Activated CD8-positive, alpha-beta T cell treated with anti-CD3 and anti-CD28 coated beads, Interleukin-2, amount 10 ng/mL, durations not matched to agents 7 days and 5 days (primary cell): ENCODE results near the gene PLPPR3. TPM values are rescaled to one million over a fixed set of nuclear protein-coding genes. Genes with fewer than 3 reads are reported as not detected.
"Not testable (repeated sequence)": the region's sequence is repeated elsewhere in the genome, so short reads cannot be mapped to it uniquely, and the experiment has no call there.

Experiments
- ATAC-seq: fragments of 150-1000 bp; cut with Tn5 transposase; one replicate; pipeline ENCODE4 v1.10.0; 2021; ENCODE audit warnings: moderate library complexity
- CTCF ChIA-PET: fragments of 350-600 bp; sonication (Branson Sonifier 250); formaldehyde crosslinking; loops from one replicate; lab custom pipeline; 2021; ENCODE audit warnings: antibody characterized with exemption; lab: Charles Lee
- POLR2A ChIA-PET: fragments of 350-600 bp; sonication (Branson Sonifier 250); formaldehyde crosslinking; loops from one replicate; lab custom pipeline; 2021; ENCODE audit warnings: antibody characterized with exemption; lab: Charles Lee
- DNase-seq: peaks from one replicate; pipeline ENCODE4 v3.0.0-alpha.2; 2020
- H3K27ac Mint-ChIP-seq: one replicate; pipeline ENCODE4 v1.8.0; 2021; ENCODE audit warnings: mild to moderate bottlenecking, mixed read lengths
- H3K27me3 Mint-ChIP-seq: one replicate; pipeline ENCODE4 v1.8.0; 2021; ENCODE audit warnings: low read depth, mixed read lengths
- H3K36me3 Mint-ChIP-seq: one replicate; pipeline ENCODE4 v1.8.0; 2021; ENCODE audit warnings: low read depth, mixed read lengths
- H3K4me1 Mint-ChIP-seq: one replicate; pipeline ENCODE4 v1.8.0; 2021; ENCODE audit warnings: low read depth, mixed read lengths
- H3K4me3 Mint-ChIP-seq: one replicate; pipeline ENCODE4 v1.8.0; 2021; ENCODE audit warnings: mild to moderate bottlenecking, mixed read lengths
- H3K9me3 Mint-ChIP-seq: one replicate; pipeline ENCODE4 v1.8.0; 2022; ENCODE audit warnings: mixed read lengths; ENCODE audit not compliant: insufficient read depth
- total RNA-seq, 2 experiments: library from RNA; stranded (reverse); gene quantifications; one replicate each; pipeline ENCODE4 v1.2.3, GENCODE V29; 2021

Gene PLPPR3
- total RNA-seq, 2 experiments from 2014 or later: not detected

DNA sequence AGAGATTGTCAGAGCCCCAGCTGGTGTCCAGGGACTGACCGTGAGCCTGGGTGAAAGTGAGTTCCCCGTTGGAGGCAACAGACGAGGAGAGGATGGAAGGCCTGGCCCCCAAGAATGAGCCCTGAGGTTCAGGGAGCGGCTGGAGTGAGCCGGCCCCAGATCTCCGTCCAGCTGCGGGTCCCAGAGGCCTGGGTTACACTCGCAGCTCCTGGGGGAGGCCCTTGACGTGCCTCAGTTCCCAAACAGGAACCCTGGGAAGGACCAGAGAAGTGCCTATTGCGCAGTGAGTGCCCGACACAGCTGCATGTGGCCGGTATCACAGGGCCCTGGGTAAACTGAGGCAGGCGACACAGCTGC is 29.2 kb upstream of the PLPPR3 start:
- Mint-ChIP-seq H3K9me3 (no peaks in the 10 kb centered on the region), H3K4me1 (no peaks in the 10 kb centered on the region), H3K4me3 (no peak overlapping the region), H3K27me3 (peaks cover 2% of the 10 kb centered on the region), H3K36me3 (no peaks in the 10 kb centered on the region), H3K27ac (no peak overlapping the region)
- no peak for ATAC-seq
- CTCF ChIA-PET: interaction anchor here (1.1 kb wide), 1 partner anchor 12 kb away, joined by 4 read pairs; no protein-coding TSS in a partner anchor
- DNase-seq: no peak
- POLR2A ChIA-PET: no interaction called here

GRCh38 chr19:850221-850978 is 28.6 kb upstream of the PLPPR3 start:
- CTCF ChIA-PET: interaction anchor here (0.9 to 1.1 kb wide), 2 partner anchors 13 to 920 kb away, joined by 3 to 4 read pairs; no protein-coding TSS in a partner anchor
- Mint-ChIP-seq H3K36me3 (no peaks in the 10 kb centered on the region), H3K4me1 (no peaks in the 10 kb centered on the region), H3K27me3 (peaks cover 5% of the 10 kb centered on the region), H3K9me3 (no peaks in the 10 kb centered on the region), H3K27ac (no peak overlapping the region), H3K4me3 (no peak overlapping the region)
- POLR2A ChIA-PET: no interaction called here
- DNase-seq (no peak), ATAC-seq (peak; percentile 21)

- H3K4me1 Mint-ChIP-seq, H3K27ac Mint-ChIP-seq, H3K9me3 Mint-ChIP-seq, H3K36me3 Mint-ChIP-seq, DNase-seq, H3K4me3 Mint-ChIP-seq, CTCF ChIA-PET, ATAC-seq: not testable (repeated sequence)
- H3K27me3 Mint-ChIP-seq: peaks cover 12% of the 10 kb centered on the region
- POLR2A ChIA-PET: interaction anchor here (1.0 kb wide), 1 partner anchor 10 kb away, joined by 3 read pairs; no protein-coding TSS in a partner anchor
These were observed 27.4 kb upstream of the PLPPR3 start for GRCh38 chr19:849195-849594.

GRCh38 chr19:848386-848921 is 26.7 kb upstream of the PLPPR3 start:
- CTCF ChIA-PET: no interaction called here
- POLR2A ChIA-PET: no interaction called here

DNA sequence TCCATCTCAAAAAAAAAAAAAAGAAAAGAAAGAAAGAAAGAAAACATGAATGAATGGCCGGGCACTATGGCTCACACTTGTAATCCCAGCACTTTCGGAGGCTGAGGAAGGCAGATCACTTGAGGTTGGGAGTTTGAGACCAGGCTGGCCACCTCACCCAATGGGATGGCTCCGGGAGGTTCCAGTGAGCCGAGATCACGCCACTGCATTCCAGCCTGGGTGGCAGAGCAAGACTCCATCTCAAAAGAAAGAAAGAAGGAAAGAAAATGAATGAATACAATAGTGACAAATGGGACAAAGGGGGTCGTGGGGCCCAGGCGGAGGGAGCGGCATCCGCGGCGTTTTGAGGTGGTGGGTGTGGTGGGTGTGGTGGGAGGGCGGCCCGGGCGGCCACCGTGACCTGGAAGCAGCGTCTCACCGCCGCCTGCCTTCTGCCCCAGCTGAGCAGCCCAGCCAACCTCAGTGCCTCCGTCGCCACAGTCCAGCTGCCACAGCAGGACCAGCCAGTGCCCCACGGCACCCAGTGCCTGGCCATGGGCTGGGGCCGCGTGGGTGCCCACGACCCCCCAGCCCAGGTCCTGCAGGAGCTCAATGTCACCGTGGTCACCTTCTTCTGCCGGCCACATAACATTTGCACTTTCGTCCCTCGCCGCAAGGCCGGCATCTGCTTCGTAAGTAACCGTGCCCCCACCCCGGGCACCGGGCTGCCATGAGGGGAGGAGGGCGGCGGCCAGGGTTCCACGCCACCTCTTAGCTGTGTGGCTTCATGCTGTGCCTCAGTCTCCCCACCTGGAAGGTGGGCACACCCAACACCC is 24.2 kb upstream of the PLPPR3 start:
- peaks cover 4% of the 10 kb centered on the region for H3K4me1 Mint-ChIP-seq
- no peak for DNase-seq
- peaks cover 18% of the 10 kb centered on the region for H3K27me3 Mint-ChIP-seq
- ChIA-PET CTCF (interaction anchor here (1.0 kb wide), 1 partner anchor 77 kb away, joined by 3 read pairs; no protein-coding TSS in a partner anchor), POLR2A (no interaction called here)
- H3K27ac Mint-ChIP-seq: no peak overlapping the region
- H3K9me3 Mint-ChIP-seq: no peaks in the 10 kb centered on the region
- no peaks in the 10 kb centered on the region for H3K36me3 Mint-ChIP-seq
- H3K4me3 Mint-ChIP-seq: no peak overlapping the region
- no peak for ATAC-seq

More at GRCh38 chr19:848386-848921, 26.7 kb upstream of the PLPPR3 start:
- H3K27me3 Mint-ChIP-seq: peaks cover 14% of the 10 kb centered on the region
- ATAC-seq: no peak
- H3K4me3 Mint-ChIP-seq: no peak overlapping the region
- DNase-seq: no peak
- peaks cover 4% of the 10 kb centered on the region for H3K4me1 Mint-ChIP-seq
- no peaks in the 10 kb centered on the region for H3K9me3 Mint-ChIP-seq
- no peak overlapping the region for H3K27ac Mint-ChIP-seq
- H3K36me3 Mint-ChIP-seq: no peaks in the 10 kb centered on the region

DNA sequence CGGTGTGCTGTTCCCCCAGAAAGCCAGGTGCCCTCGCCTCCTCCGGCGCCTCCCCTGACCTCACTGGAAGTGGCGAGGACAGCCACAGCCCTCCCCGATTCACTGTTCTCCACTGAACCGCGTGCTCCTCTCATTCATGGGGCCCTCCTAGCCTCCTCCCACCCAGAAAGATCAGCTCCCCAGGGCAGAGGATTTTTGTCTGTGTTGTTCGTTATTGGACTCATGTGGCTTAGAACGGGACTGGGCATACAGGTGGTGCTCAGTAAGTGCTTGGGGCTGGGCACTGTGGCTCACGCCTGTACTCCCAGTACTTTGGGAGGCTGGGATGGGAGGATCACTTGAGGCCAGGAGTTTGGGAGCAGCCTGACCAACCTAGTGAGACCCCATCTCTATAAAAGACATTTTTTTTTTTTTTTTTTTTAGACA is 22.8 kb upstream of the PLPPR3 start:
- DNase-seq: peak; percentile 41
- CTCF ChIA-PET: no interaction called here
- ATAC-seq: peak; percentile 28
- no peak overlapping the region for H3K4me3 Mint-ChIP-seq
- POLR2A ChIA-PET: no interaction called here
- H3K9me3 Mint-ChIP-seq: no peaks in the 10 kb centered on the region
- H3K36me3 Mint-ChIP-seq: no peaks in the 10 kb centered on the region
- H3K27me3 Mint-ChIP-seq: peaks cover 18% of the 10 kb centered on the region
- peaks cover 4% of the 10 kb centered on the region for H3K4me1 Mint-ChIP-seq
- no peak overlapping the region for H3K27ac Mint-ChIP-seq

DNA sequence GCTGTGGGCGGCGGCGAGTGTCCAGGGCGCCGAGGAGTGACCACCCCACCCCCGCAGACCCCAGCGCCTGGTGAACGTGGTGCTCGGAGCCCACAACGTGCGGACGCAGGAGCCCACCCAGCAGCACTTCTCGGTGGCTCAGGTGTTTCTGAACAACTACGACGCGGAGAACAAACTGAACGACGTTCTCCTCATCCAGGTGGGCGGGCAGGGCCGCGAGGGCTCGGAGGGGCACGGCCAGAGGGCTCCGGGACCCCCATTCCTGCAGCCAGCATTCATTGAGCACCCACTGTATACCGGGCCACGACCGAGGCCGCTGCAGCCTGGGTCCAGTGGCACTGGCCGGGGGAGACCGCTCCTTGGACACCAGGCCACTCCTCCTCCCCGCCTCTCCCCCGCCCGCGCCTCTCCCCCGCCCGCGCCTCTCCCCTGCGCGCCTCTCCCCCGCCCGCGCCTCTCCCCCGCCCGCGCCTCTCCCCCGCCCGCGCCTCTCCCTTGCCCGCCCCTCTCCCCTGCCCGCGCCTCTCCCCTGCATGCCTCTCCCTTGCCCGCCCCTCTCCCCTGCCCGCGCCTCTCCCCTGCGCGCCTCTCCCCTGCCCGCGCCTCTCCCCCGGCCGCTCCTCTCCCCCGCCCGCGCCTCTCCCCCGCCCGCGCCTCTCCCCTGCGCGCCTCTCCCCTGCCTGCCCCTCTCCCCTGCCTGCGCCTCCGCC is 22.2 kb upstream of the PLPPR3 start:
- ChIA-PET POLR2A (no interaction called here), CTCF (no interaction called here)
- no peaks in the 10 kb centered on the region for H3K9me3 Mint-ChIP-seq
- H3K4me3 Mint-ChIP-seq: no peak overlapping the region
- no peak for ATAC-seq
- H3K4me1 Mint-ChIP-seq: peaks cover 4% of the 10 kb centered on the region
- no peak overlapping the region for H3K27ac Mint-ChIP-seq
- DNase-seq: no peak
- H3K27me3 Mint-ChIP-seq: peaks cover 18% of the 10 kb centered on the region
- no peaks in the 10 kb centered on the region for H3K36me3 Mint-ChIP-seq

DNA sequence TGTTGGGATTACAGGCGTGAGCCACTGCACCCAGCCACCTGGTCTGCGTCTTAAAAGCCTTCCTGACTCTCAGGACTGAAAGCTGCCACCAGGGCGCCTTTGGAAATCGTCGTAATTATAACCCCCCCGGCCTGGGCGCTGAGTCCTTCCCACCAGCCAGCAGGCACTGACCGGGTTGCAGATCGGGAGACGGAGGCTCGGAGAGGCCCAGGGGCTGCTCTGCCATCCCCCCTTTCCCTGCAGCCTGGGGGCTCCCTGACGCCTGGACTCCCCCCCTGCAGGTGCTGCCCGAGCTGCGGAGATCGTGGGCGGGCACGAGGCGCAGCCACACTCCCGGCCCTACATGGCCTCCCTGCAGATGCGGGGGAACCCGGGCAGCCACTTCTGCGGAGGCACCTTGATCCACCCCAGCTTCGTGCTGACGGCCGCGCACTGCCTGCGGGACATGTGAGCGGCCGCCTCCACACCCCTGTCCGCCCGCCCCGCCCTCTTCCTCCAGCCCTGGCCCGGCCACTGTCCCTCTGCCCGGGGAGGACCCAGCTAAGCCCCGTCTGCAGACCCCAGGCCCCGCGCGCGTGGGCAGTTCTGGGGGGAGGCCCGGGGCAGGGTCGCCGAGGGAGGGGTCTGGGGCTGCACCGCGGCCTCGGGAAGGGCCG is 21.6 kb upstream of the PLPPR3 start:
- ChIA-PET CTCF (no interaction called here), POLR2A (interaction anchor here (0.7 kb wide), 1 partner anchor 66 kb away, joined by 3 read pairs; no protein-coding TSS in a partner anchor)
- no peaks in the 10 kb centered on the region for H3K36me3 Mint-ChIP-seq
- no peak overlapping the region for H3K27ac Mint-ChIP-seq
- ATAC-seq (peak; percentile 23), DNase-seq (no peak)
- peaks cover 18% of the 10 kb centered on the region for H3K27me3 Mint-ChIP-seq
- H3K9me3 Mint-ChIP-seq: no peaks in the 10 kb centered on the region
- peaks cover 4% of the 10 kb centered on the region for H3K4me1 Mint-ChIP-seq
- no peak overlapping the region for H3K4me3 Mint-ChIP-seq

DNA sequence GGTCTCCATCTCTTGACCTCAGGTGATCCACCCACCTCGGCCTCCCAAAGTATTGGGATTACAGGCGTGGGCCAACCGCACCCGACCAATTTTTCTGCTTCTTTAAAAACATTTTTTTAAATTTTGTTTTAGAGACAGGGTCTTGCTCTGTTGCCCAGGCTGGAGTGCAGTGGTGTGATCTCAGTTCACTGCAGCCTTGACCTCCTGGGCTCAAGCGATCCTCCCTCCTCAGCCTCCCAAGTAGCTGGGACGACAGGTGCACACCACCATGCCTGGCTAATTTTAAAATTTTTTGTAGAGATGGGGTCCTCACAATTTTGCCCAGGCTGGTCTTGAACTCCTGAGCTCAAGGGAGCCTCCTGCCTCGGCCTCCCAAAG is 21.0 kb upstream of the PLPPR3 start:
- POLR2A ChIA-PET: interaction anchor here (0.7 kb wide), 2 partner anchors 67 to 378 kb away, joined by 3 to 4 read pairs; no protein-coding TSS in a partner anchor
- H3K27ac Mint-ChIP-seq, H3K36me3 Mint-ChIP-seq, DNase-seq, CTCF ChIA-PET, H3K4me1 Mint-ChIP-seq, H3K9me3 Mint-ChIP-seq, H3K4me3 Mint-ChIP-seq, ATAC-seq: not testable (repeated sequence)
- H3K27me3 Mint-ChIP-seq: peaks cover 18% of the 10 kb centered on the region

DNA sequence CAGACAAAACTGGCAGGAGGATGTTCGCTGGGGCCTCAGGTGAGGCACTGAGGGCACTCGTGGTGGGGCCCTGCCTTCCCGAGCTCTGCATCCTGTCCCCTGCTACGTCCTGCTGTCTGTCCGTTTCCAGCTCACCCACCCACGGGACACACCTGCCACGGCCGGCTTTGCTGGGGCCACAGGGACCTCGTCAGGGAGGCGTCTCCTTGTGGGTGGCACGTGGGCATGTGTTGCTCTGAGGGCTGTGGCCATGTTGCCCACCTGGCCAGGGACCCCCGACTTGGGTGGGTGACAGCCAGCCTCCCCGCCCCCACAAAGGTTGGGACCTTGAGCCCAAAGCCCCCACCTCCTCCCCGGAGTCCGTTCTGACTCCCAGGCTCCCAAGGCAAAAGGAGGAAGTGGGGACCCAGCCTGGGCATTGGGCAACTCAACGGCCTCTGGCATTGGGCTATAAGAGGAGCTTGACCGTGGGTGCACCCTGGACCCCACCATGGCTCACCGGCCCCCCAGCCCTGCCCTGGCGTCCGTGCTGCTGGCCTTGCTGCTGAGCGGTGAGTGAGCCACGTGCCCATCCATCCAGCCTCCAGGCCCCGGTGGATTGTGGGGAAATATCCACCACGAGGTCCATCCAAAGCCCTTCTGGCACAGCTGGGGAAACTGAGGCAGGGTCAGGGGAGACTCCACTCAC is 18.9 kb upstream of the PLPPR3 start, which contains the start of gene PRTN3:
TSS of gene PRTN3 (plus strand) at position 481 of the 688 bp plus-strand sequence. CDS start at position 491, 10 bp downstream.
- no peak for ATAC-seq
- H3K36me3 Mint-ChIP-seq: no peaks in the 10 kb centered on the region

More for the DNA sequence above, 18.9 kb upstream of the PLPPR3 start, which contains the start of gene PRTN3:
- CTCF ChIA-PET: no interaction called here
- H3K27ac Mint-ChIP-seq: no peak within 1 kb of the TSS
- DNase-seq: no peak
- peaks cover 4% of the 10 kb centered on the region for H3K4me1 Mint-ChIP-seq
- H3K9me3 Mint-ChIP-seq: no peaks in the 10 kb centered on the region
- POLR2A ChIA-PET: interaction anchor here (0.5 kb wide), 1 partner anchor 132 kb away, joined by 3 read pairs; no protein-coding TSS in a partner anchor
- H3K4me3 Mint-ChIP-seq: no peak within 1 kb of the TSS
- H3K27me3 Mint-ChIP-seq: peaks cover 16% of the 10 kb centered on the region
